RWPE1 (cell line): ENCODE measurements around the gene AVPR1B.

ENCODE experiments used
- CTCF ChIA-PET: fragments of 350-600 bp; sonication (Branson Sonifier 250); formaldehyde crosslinking; extraction: SDS; loops from one replicate; lab custom pipeline; 2021; lab: Yijun Ruan, JAX
- POLR2A ChIA-PET: fragments of 400-600 bp; formaldehyde crosslinking; extraction: SDS; loops from one replicate; lab custom pipeline; 2020; ENCODE audit warnings: antibody characterized with exemption; ENCODE audit not compliant: low non-redundant PET; lab: Yijun Ruan, JAX
- DNase-seq: peaks from one replicate; pipeline ENCODE4 v3.0.0; 2012; ENCODE audit warnings: low spot score
- H3K27ac ChIP-seq: fragments of 450-650 bp; 2 replicates; pipeline ENCODE4 v1.5.1; 2017
- TF ChIP-seq, protein P1 (sequence below): fragments of 450-650 bp; conservative IDR thresholded peaks from 2 replicates; pipeline ENCODE4 v1.5.1; 2017; ENCODE audit warnings: low read depth, mild to moderate bottlenecking

Gene AVPR1B

DNA sequence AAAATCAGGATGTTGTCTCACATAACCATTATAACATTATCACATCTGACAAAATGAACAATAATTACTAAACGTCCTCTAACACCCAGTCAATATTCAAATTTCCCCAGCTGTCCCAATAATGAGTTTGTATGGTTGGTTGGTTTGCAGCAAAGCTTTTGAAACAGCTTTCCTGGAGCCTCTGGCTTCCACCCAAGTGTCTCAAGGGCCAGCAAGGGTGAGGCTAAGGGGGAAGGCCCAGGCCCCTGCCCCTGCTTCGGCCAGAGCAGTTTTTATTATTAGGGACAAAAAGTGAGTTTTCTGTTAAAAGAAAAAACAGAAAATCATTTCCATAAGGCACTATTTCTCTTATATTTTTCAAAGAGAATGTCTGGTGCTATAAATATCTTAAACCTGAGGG, 19.1 kb upstream of the AVPR1B start:
- no peak overlapping the region for H3K27ac ChIP-seq
- TF ChIP-seq, protein P1, sequence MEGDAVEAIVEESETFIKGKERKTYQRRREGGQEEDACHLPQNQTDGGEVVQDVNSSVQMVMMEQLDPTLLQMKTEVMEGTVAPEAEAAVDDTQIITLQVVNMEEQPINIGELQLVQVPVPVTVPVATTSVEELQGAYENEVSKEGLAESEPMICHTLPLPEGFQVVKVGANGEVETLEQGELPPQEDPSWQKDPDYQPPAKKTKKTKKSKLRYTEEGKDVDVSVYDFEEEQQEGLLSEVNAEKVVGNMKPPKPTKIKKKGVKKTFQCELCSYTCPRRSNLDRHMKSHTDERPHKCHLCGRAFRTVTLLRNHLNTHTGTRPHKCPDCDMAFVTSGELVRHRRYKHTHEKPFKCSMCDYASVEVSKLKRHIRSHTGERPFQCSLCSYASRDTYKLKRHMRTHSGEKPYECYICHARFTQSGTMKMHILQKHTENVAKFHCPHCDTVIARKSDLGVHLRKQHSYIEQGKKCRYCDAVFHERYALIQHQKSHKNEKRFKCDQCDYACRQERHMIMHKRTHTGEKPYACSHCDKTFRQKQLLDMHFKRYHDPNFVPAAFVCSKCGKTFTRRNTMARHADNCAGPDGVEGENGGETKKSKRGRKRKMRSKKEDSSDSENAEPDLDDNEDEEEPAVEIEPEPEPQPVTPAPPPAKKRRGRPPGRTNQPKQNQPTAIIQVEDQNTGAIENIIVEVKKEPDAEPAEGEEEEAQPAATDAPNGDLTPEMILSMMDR: no peak
- ChIA-PET CTCF (interaction anchor here (0.6 kb wide), 1 partner anchor 159 kb away, joined by 3 read pairs; no protein-coding TSS in a partner anchor), POLR2A (no interaction called here)
- no peak for DNase-seq

DNA sequence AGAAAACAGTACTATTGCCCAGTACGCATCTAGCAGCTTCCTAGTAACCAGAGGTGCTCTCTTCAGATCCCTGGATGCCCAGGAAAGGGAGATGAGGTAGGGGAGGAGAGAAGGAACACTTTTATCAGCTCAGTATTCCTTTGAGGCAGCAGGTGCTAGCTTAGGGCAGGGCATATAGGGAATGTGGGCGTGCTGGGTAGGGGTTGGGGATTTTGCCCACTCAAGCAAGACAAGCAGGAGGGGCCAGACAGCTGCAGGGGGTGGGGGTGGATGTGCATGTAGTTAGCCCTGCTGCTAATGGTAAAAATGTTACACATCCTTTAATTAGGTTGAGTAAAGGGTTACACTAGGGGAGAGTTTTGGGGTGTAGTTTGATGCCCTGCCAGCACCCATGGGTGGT, 18.1 kb upstream of the AVPR1B start:
- H3K27ac ChIP-seq: no peak overlapping the region
- CTCF ChIA-PET: interaction anchor here (0.9 kb wide), 1 partner anchor 326 kb away, joined by 5 read pairs; no protein-coding TSS in a partner anchor
- TF ChIP-seq, protein P1: no peak
- no peak for DNase-seq
- POLR2A ChIA-PET: no interaction called here

DNA sequence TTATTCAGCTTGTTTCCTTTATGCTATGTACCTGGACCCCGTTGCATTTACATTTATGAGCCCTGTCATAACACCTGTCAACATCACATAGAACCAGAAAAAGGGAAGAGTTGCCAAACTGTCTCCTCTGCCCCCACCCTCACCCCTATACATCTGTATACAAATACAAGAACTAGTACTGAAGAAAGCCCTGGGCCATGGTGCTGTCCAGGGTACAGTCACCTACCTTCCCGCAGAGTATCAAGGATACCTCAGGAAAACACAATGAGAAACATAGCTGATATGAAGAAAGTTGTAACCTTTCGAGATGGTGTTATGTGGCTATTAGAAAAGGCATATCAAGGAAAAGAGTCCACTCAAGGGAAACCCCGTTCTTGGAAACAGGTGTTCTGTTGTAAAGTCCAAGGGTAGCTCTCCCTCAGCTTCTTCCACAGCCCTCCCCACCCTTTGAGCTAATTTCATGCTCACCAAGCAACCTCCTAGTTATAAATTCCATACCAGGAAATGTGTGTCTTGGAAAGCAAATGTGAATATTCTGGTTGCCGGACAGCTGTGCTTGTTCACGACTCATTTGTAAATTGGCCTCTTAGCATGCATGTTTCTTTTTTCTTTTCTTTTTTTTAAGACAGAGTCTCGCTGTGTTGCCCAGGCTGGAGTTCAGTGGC, 16.7 kb upstream of the AVPR1B start:
- TF ChIP-seq, protein P1: no peak
- ChIA-PET POLR2A (no interaction called here), CTCF (interaction anchor here (0.8 to 1.1 kb wide), 2 partner anchors 28 to 86 kb away, joined by 5 to 10 read pairs; no protein-coding TSS in a partner anchor)
- no peak overlapping the region for H3K27ac ChIP-seq
- DNase-seq: no peak

DNA sequence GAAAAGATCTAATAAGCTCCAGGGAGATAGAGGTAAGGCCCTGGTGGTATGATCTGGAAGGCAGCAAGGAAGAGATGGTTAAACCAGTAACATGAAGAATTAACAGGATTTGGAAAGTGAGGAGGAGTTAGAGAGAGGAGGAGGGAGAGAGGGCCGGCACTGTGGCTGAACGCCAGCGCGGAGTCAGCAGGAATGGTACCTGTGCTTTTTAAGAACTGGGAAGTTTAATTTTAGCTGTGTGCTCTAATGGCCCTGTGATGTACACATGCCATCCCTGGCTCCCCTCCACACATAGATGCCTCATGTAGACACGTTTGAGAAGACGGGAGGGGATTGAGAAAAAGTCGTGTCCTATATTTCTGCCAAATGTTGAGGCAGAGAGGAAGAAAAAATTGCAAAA, 13.8 kb upstream of the AVPR1B start:
- CTCF ChIA-PET: interaction anchor here (1.5 kb wide), 1 partner anchor 154 kb away, joined by 3 read pairs; no protein-coding TSS in a partner anchor
- DNase-seq: no peak
- H3K27ac ChIP-seq: no peak overlapping the region
- POLR2A ChIA-PET: no interaction called here
- TF ChIP-seq, protein P1: no peak

DNA sequence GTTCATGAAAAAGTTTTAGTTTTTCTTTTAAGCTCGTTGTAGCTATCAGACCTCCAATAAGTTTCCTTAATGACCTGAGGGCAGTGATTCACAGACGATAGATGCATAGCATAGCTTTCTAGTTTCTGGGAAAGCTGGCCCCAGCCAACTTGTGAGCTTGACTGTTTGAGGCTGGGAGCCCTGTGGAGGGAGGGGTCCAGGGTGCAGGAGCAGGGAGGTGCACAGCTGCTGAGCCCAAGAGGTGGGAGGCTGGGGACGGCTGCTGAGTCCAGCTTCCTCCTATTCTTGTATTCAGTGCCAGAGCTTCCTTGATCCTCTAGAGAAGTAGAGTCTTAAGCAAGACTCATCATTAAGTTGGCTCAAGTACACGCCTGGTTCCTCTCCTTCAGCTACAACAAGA, 11.0 kb upstream of the AVPR1B start:
- CTCF ChIA-PET: interaction anchor here (0.6 to 1.4 kb wide), 2 partner anchors 11 to 12 kb away, joined by 3 to 4 read pairs; partner anchors contain the start of gene AVPR1B
- no peak overlapping the region for H3K27ac ChIP-seq
- peak; percentile 61 for DNase-seq
- TF ChIP-seq, protein P1: no peak
- POLR2A ChIA-PET: no interaction called here

DNA sequence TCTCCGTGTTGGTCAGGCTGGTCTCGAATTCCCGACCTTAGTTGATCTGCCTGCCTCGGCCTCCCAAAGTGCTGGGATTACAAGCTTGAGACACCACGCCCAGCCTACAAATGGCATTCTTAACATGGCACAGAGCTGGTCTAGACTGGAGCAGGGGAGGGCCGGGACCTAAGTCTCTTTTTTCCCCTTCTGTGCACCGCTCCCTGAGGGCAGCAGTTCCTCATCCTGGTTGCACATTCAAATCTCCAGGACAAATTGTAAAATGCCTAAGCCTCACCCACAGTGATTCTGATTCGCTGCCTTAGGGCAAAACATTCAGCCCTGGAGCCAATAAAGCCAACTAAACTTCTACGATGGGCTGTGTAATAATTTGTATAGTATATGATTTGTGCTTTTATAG, 10.1 kb upstream of the AVPR1B start:
- POLR2A ChIA-PET: no interaction called here
- no peak overlapping the region for H3K27ac ChIP-seq
- CTCF ChIA-PET: no interaction called here
- no peak for DNase-seq
- TF ChIP-seq, protein P1: no peak
